WI38 (cell line): ENCODE results near the gene SDF4.

Experiments
- H3K4me3 ChIP-seq: 2 replicates; pipeline ENCODE4 v1.5.1; 2011; ENCODE audit warnings: low read depth, mild to moderate bottlenecking, control low read depth, low read length
- CTCF ChIP-seq: IDR thresholded peaks from 2 replicates; pipeline ENCODE4 v1.5.1; 2012; ENCODE audit warnings: low read depth, mild to moderate bottlenecking, control low read depth, low read length

The SDF4 gene

GRCh38 chr1:1267488-1268283 lies 35.9 kb upstream of the SDF4 start:
- no peak overlapping the region for H3K4me3 ChIP-seq
- TF ChIP-seq CTCF: no peak

GRCh38 chr1:1264868-1265272 lies 33.1 kb upstream of the SDF4 start:
- TF ChIP-seq CTCF: peak; percentile 53
- H3K4me3 ChIP-seq: peak overlapping the region; percentile 8; the same call in 1 of the 2 replicates

GRCh38 chr1:1264026-1264425 lies 32.2 kb upstream of the SDF4 start:
- H3K4me3 ChIP-seq: peak overlapping the region; percentile 1
- no peak for TF ChIP-seq CTCF

- no peak overlapping the region for H3K4me3 ChIP-seq
- TF ChIP-seq CTCF: no peak
Observed at GRCh38 chr1:1262758-1263157, 31.0 kb upstream of the SDF4 start.

- no peak overlapping the region for H3K4me3 ChIP-seq
- TF ChIP-seq CTCF: no peak
Observed at GRCh38 chr1:1262071-1262470, 30.3 kb upstream of the SDF4 start.

GRCh38 chr1:1260843-1261560 lies 29.2 kb upstream of the SDF4 start:
- no peak for TF ChIP-seq CTCF
- no peak overlapping the region for H3K4me3 ChIP-seq
